HepG2 (cell line): ENCODE results near the gene GRHPR. TPM values are rescaled to one million over a fixed set of nuclear protein-coding genes. Genes with fewer than 3 reads are reported as not detected.
A peak's percentile ranks its signal among the peaks of the same experiment; 100 is the strongest.

Experiments
- ASH2L ChIP-seq: fragments of 300-600, 200-600 bp; sonication (generic); IDR thresholded peaks from 2 replicates; pipeline ENCODE4 v1.7.0; 2017; ENCODE audit warnings: low read depth, mild to moderate bottlenecking, moderate library complexity, mixed read lengths, low read length; ENCODE audit not compliant: insufficient read length
- ATF1 ChIP-seq: IDR thresholded peaks from 2 replicates; pipeline ENCODE4 v1.6.1; 2016; ENCODE audit warnings: mild to moderate bottlenecking, control low read depth
- BHLHE40 ChIP-seq: IDR thresholded peaks from 2 replicates; pipeline ENCODE4 v1.6.1; 2011; ENCODE audit warnings: low read length, improper control_type of control experiment
- CC2D1A ChIP-seq: sonication (generic); formaldehyde crosslinking; IDR thresholded peaks from 2 replicates; pipeline ENCODE4 v1.8.1; 2023; ENCODE audit warnings: mild to moderate bottlenecking, missing genetic modification reagents
- FOXO4 ChIP-seq: sonication (generic); formaldehyde crosslinking; conservative IDR thresholded peaks from 2 replicates; pipeline ENCODE4 v1.8.1; 2023; ENCODE audit warnings: missing genetic modification reagents
- GPN1 ChIP-seq: sonication (generic); formaldehyde crosslinking; IDR thresholded peaks from 2 replicates; pipeline ENCODE4 v1.5.1; 2020; ENCODE audit warnings: missing genetic modification reagents, borderline replicate concordance
- KAT8 ChIP-seq: IDR thresholded peaks from 2 replicates; pipeline ENCODE4 v1.6.1; 2016; ENCODE audit warnings: missing genetic modification reagents, missing compliant biosample characterization
- RFXAP ChIP-seq: sonication (generic); formaldehyde crosslinking; IDR thresholded peaks from 2 replicates; pipeline ENCODE4 v1.4.0; 2020; ENCODE audit warnings: missing genetic modification reagents, borderline replicate concordance
- SRSF9 ChIP-seq: fragments of 200-400 bp; formaldehyde crosslinking; IDR thresholded peaks from 2 replicates; pipeline ENCODE4 v1.6.1; 2018; ENCODE audit warnings: borderline replicate concordance, mild to moderate bottlenecking, low read depth, low read length; ENCODE audit not compliant: insufficient read depth, poor library complexity, severe bottlenecking
- ZFP36 ChIP-seq: fragments of 150-350 bp; IDR thresholded peaks from 2 replicates; pipeline ENCODE4 v1.6.1; 2018; ENCODE audit warnings: borderline replicate concordance, low read length, low read depth; ENCODE audit not compliant: partially characterized antibody
- ZFP62 ChIP-seq: sonication (generic); formaldehyde crosslinking; IDR thresholded peaks from 2 replicates; pipeline ENCODE4 v1.4.0; 2020; ENCODE audit warnings: missing genetic modification reagents
- ZNF121 ChIP-seq: sonication (generic); formaldehyde crosslinking; IDR thresholded peaks from 2 replicates; pipeline ENCODE4 v1.5.0; 2020; ENCODE audit warnings: mild to moderate bottlenecking, missing genetic modification reagents
- ZNF326 ChIP-seq: sonication (generic); formaldehyde crosslinking; IDR thresholded peaks from 2 replicates; pipeline ENCODE4 v1.4.0; 2020; ENCODE audit warnings: missing genetic modification reagents, borderline replicate concordance
- ZNF329 ChIP-seq: sonication (generic); formaldehyde crosslinking; IDR thresholded peaks from 2 replicates; pipeline ENCODE4 v1.9.0; 2021; ENCODE audit warnings: low read depth, mild to moderate bottlenecking, missing genetic modification reagents
- ZNF407 ChIP-seq: sonication (generic); formaldehyde crosslinking; IDR thresholded peaks from one replicate; pipeline ENCODE4 v1.5.1; 2020; ENCODE audit warnings: mild to moderate bottlenecking, missing genetic modification reagents; ENCODE audit errors: not compliant biosample characterization
- ZNF552 ChIP-seq: sonication (generic); formaldehyde crosslinking; IDR thresholded peaks from 2 replicates; pipeline ENCODE4 v1.9.0; 2022; ENCODE audit warnings: missing genetic modification reagents, mild to moderate bottlenecking, borderline replicate concordance
- ZNF567 ChIP-seq: sonication (generic); formaldehyde crosslinking; IDR thresholded peaks from 2 replicates; pipeline ENCODE4 v1.8.1; 2023; ENCODE audit warnings: mild to moderate bottlenecking, missing genetic modification reagents, borderline replicate concordance
- ZNF660 ChIP-seq: sonication (generic); formaldehyde crosslinking; IDR thresholded peaks from 2 replicates; pipeline ENCODE4 v1.5.1; 2020; ENCODE audit warnings: mild to moderate bottlenecking, low read depth, missing genetic modification reagents, borderline replicate concordance
- ZNF816 ChIP-seq: sonication (generic); formaldehyde crosslinking; IDR thresholded peaks from 2 replicates; pipeline ENCODE4 v1.8.0; 2022; ENCODE audit warnings: missing genetic modification reagents, mild to moderate bottlenecking, borderline replicate concordance
- ZNF879 ChIP-seq: sonication (generic); formaldehyde crosslinking; IDR thresholded peaks from 2 replicates; pipeline ENCODE4 v1.8.1; 2023; ENCODE audit warnings: missing genetic modification reagents
- polyA plus RNA-seq, 8 experiments: library from polyadenylated mRNA; depleted of rRNA in 3 of 8; stranded (reverse) in 7 of 8; unstranded in 1 of 8; fragments of >200 nt; fragmentation: Illumina TruSeq in 4 of 8; extraction: Trizol in 4 of 8; gene quantifications; 2 replicates each; pipeline versions ENCODE4 v1.2.1 to v1.2.3, GENCODE V29; 2011 to 2016; ENCODE audit warnings: low read depth in 4 of 8, missing spikeins in 1 of 8, mixed read lengths in 1 of 8; ENCODE audit not compliant: insufficient read depth in 1 of 8
- total RNA-seq, 5 experiments: library from RNA; depleted of rRNA; stranded (reverse); fragments of >200 nt; fragmentation: Illumina TruSeq; extraction: Trizol; gene quantifications; 2 replicates each; pipeline ENCODE4 v1.2.3, GENCODE V29; 2016; ENCODE audit warnings: low read depth in 1 of 5

Gene GRHPR
- total and polyA plus RNA-seq, 2 of the 13 experiments (the other 11 are each of a cell fraction or from before 2014, with no cell fraction given), result 113 to 115 TPM

- TF ChIP-seq ZNF407 (CRISPR knock-in tag), result no peak
- no peak for TF ChIP-seq ZFP36
- no peak for TF ChIP-seq SRSF9
- TF ChIP-seq FOXO4 (CRISPR knock-in tag), result no peak
- no peak for TF ChIP-seq CC2D1A
- TF ChIP-seq ZNF879 (CRISPR knock-in tag), result no peak
- no peak for TF ChIP-seq ZNF816
- TF ChIP-seq KAT8 (CRISPR knock-in tag), result peak; percentile 39; the same call in 1 of the 2 replicates
- TF ChIP-seq ZNF660 (CRISPR knock-in tag), result no peak
- no peak for TF ChIP-seq ZNF326
- TF ChIP-seq ZFP62 (CRISPR knock-in tag), result no peak
- no peak for TF ChIP-seq ZNF121 (CRISPR knock-in tag)
- TF ChIP-seq ZNF329 (CRISPR knock-in tag), result no peak
- no peak for TF ChIP-seq ATF1 (CRISPR knock-in tag)
- no peak for TF ChIP-seq RFXAP (CRISPR knock-in tag)
- no peak for TF ChIP-seq ZNF567 (CRISPR knock-in tag)
- TF ChIP-seq ZNF552 (CRISPR knock-in tag), result no peak
- no peak for TF ChIP-seq BHLHE40
- no peak for TF ChIP-seq ASH2L
- no peak for TF ChIP-seq GPN1
Measured at GRCh38 chr9:37415011-37415719, 7.3 kb upstream of the GRHPR start (continued).
